Tibial artery (tissue), 4 donors: ENCODE results near the gene POLR3A.
A peak's percentile ranks its signal among the peaks of the same experiment; 100 is the strongest.

Source experiments
- DNase-seq, 2 donors: peaks; one replicate each; pipeline ENCODE4 v3.0.0-alpha.2; 2019
- H3K27ac ChIP-seq, 2 donors: fragments of 200-600 bp; sonication (generic) in 1 of 2; 1 replicate in 1 of 2; 2 replicates in 1 of 2; pipeline ENCODE4 v1.5.1; 2018 to 2019; ENCODE audit warnings: mild to moderate bottlenecking in 1 of 2
- H3K27me3 ChIP-seq, 2 donors: fragments of 200-600 bp; sonication (generic) in 1 of 2; one replicate each; pipeline versions ENCODE4 v1.5.1 to v1.6.0; 2016 to 2019
- H3K36me3 ChIP-seq, 3 donors: fragments of 200-600 bp; sonication (generic) in 2 of 3; one replicate each; pipeline ENCODE4 v1.5.1; 2016 to 2019; ENCODE audit warnings: mild to moderate bottlenecking in 2 of 3
- H3K4me1 ChIP-seq, 4 donors: fragments of 200-600 bp; sonication (generic) in 2 of 4; 1 replicate in 3 of 4; 2 replicates in 1 of 4; pipeline ENCODE4 v1.5.1; 2016 to 2019
- H3K4me3 ChIP-seq, 2 donors: fragments of 200-600 bp; sonication (generic) in 1 of 2; 1 replicate in 1 of 2; 2 replicates in 1 of 2; pipeline ENCODE4 v1.5.1; 2018 to 2019; ENCODE audit warnings: mild to moderate bottlenecking in 2 of 2
- H3K9me3 ChIP-seq, 3 donors: fragments of 200-600 bp; sonication (generic) in 1 of 3; one replicate each; pipeline ENCODE4 v1.5.1; 2016 to 2019
- intact Hi-C: fragments of 100-400 bp; cut with DNase I; formaldehyde crosslinking; loops from one replicate; pipeline ENCODE4 v1.15.0; 2023; ENCODE audit warnings: low total_unique reads
- TF ChIP-seq, protein P1 (sequence below), 2 experiments: fragments of 200-600 bp in 1 of 2; fragments of 450-650 bp in 1 of 2; IDR thresholded peaks; one replicate each; pipeline ENCODE4 v1.5.1; 2017 to 2019; ENCODE audit warnings: antibody characterized with exemption in 2 of 2, mild to moderate bottlenecking in 1 of 2, moderate library complexity in 1 of 2

Gene POLR3A

DNA sequence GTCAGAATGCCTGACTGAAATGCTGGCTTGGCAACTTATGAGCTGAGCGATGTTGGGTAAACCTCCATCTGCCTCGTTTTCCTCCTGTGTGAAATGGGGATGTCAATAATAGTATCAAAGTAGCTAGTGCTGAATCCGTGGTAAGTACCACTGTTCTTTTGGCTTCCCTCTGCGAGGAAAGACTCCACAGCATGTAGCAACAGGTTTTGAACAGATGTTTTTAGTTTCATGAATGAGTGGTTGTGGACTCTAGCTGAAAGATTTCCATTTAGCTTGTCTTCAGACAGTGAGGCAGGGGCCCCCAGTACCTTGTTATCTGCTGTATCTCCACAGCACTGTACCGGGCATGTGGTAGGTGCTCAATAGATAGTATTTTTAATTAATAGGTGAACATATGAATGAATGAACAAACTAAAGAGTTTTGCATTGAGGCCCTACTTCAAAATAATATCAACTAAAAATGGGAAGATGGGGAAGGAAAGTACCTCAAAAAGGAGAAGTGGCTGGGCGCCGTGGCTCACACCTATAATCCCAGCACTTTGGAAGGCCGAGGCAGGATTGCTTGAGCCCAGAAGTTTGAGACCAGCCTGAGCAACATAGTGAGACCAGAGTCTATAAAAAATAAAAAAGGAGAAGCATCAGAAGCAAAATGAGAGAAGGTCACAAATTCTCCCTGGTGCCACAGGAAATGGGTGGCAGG, 97.1 kb downstream of the POLR3A start:
- Histone ChIP-seq H3K4me3 (no peak overlapping the region), H3K4me1 (peaks cover 0 to 8% (median 5%) of the 10 kb centered on the region in 4 donors), H3K36me3 (no peaks in the 10 kb centered on the region), H3K27ac (no peak overlapping the region), H3K9me3 (no peaks in the 10 kb centered on the region), H3K27me3 (no peaks in the 10 kb centered on the region)
- TF ChIP-seq, protein P1, sequence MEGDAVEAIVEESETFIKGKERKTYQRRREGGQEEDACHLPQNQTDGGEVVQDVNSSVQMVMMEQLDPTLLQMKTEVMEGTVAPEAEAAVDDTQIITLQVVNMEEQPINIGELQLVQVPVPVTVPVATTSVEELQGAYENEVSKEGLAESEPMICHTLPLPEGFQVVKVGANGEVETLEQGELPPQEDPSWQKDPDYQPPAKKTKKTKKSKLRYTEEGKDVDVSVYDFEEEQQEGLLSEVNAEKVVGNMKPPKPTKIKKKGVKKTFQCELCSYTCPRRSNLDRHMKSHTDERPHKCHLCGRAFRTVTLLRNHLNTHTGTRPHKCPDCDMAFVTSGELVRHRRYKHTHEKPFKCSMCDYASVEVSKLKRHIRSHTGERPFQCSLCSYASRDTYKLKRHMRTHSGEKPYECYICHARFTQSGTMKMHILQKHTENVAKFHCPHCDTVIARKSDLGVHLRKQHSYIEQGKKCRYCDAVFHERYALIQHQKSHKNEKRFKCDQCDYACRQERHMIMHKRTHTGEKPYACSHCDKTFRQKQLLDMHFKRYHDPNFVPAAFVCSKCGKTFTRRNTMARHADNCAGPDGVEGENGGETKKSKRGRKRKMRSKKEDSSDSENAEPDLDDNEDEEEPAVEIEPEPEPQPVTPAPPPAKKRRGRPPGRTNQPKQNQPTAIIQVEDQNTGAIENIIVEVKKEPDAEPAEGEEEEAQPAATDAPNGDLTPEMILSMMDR (IDR thresholded peaks at IDR 0.05) = no peak
- DNase-seq = no peak
- intact Hi-C loops = no loop called here

DNA sequence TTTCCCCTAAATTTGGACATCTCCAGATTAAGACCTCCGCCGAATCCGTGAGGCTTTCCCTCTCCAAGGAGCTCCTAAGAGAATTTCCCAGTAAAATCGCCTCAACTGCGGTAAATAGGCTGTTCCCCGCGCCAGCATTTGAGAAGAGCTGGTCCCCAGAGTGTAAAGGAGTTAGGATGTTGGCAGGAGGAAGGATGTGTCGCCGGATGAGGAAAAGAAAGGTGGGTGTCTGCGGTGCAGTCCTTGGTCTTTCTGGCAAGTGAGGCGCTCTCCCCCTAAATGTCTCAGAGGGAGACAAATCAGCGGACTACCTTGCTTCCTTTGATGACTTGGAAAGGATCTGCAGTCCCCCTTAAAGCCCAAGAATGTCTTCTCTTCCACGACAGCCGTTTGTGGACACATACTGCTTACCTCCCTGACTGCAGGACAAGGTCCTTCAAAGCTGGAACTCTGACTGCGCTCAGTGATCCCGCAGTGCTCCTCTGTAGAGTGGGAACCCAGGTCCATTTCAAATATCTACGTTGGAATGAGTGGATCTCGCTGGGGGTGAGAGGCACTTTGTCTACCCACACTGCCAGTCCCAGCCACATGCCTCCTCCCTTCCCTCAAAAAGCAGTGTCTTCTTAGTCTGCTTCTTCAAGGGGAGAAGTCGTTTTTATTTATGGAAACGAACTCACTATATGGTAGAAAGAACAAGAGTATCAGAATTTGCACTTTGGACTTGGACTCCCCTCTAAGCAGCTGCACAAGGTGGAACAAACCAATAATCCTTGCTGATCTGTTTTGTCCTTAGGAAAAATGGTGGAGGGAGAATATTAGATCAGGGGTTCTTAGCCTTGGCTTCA, 101.7 kb downstream of the POLR3A start:
- Histone ChIP-seq H3K27ac (peak overlapping the region; percentile 78 to 87), H3K36me3 (peaks cover 0 to 3% (median 0%) of the 10 kb centered on the region in 3 donors), H3K9me3 (no peaks in the 10 kb centered on the region), H3K4me1 (peaks cover 0 to 42% (median 23%) of the 10 kb centered on the region in 4 donors), H3K4me3 (peak overlapping the region; percentile 67 to 73), H3K27me3 (no peaks in the 10 kb centered on the region)
- TF ChIP-seq, protein P1 (IDR thresholded peaks at IDR 0.05) = no peak
- no peak for DNase-seq
- intact Hi-C loops = loop anchor here (2.0 to 10.0 kb wide), 2 partner anchors 43 to 83 kb away; no protein-coding TSS in a partner anchor

DNA sequence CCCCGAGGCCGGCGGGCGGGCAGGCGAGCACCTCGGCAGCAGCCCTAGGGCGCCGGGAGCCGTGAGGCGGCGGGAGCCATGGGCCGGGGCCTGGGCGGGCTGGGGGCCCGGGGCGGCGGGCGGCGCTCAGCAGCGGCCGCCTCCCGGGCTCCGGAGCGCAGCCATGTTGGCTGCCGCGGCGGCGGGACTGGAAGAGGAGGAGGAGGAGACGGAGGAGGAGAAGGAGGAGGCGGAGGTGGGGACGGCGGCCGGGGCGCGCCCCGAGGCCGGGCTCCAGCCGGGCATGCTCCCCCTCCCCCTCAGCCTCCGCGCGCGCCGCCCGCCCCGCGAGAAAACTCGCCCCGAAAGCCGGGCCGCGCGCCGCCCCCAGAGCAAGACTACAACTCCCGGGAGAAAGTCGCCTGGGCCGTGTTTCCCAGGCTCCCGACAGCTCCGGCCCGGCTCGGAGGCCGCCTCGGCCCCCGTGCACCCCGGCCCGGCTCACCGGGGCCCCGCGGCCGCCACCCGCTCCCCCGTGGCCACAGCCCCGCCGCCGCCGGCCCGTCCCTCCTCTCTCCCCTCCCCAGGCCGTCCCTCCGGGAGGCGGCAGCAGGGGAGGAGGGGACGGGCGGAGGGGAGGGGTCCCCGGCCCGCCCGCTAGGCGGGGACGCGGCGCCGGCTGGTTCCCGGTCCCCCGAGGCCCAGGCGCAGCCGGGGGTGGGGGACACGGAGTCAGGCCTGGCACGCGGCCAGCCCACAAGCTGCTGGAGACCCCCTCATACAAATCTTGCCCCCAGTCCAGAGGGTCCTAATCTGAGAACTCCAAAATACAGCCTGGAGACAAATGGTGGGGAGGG, 102.5 kb downstream of the POLR3A start, which contains the start of gene DLG5:
DLG5 (minus strand) TSS at position 190 of the 836 bp plus-strand sequence. CDS start 235 bp downstream, outside the sequence.
- TF ChIP-seq, protein P1 (IDR thresholded peaks at IDR 0.05) = peak in 1 of 2 experiments; percentile 5
- DNase-seq = peak; percentile 68 to 84
- no peaks in the 10 kb centered on the region for H3K27me3 ChIP-seq
- no peaks in the 10 kb centered on the region for H3K9me3 ChIP-seq
- H3K4me3 ChIP-seq = peak within 1 kb of the TSS; percentile 67 to 73
- intact Hi-C loops = loop anchor here (2.0 to 10.0 kb wide), 2 partner anchors 44 to 82 kb away; no protein-coding TSS in a partner anchor
- peak within 1 kb of the TSS; percentile 78 to 87 for H3K27ac ChIP-seq
- peaks cover 0 to 7% (median 0%) of the 10 kb centered on the region in 3 donors for H3K36me3 ChIP-seq
- H3K4me1 ChIP-seq = peaks cover 0 to 50% (median 23%) of the 10 kb centered on the region in 4 donors

DNA sequence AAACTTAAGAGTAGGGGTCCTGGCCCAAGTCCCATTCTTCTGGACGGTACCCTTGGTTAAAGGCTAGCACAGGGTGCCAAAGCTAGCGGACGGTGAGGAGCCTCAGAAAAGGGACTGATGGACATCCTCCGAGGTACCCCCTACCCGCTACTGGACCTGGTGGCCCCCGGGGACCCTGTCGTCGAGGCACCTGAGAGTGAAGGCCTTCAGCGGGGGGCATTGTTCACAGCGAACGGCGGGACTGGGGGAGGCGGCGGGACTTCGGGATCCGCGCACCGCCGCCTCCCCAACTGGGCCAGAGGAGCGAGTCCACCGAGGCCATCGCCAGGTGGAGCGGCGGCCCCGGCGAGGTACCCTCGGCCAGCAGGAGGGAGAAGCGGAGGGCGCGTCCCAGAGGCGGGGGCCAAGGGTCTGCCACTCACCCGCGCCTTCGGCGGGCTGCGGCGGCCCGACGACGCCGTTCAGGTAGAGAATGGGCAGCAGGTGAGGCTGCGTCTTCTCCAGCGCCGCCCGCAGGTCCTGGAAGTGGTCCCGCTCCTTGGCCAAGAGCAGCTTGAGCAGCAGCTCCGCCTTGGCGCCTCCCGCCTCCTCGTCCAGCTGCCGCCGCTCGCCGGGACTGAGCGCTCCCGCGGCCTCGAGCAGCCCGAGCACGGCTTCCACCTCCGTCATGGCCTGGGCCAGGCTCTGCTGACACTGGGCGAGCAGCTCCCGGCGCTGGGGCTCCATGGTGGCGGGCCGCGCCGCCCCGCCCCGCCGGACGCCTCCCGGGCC, 103.3 kb downstream of the POLR3A start:
- intact Hi-C loops = loop anchor here (2.0 to 10.0 kb wide), 2 partner anchors 45 to 81 kb away; no protein-coding TSS in a partner anchor
- TF ChIP-seq, protein P1 (IDR thresholded peaks at IDR 0.05) = no peak
- no peaks in the 10 kb centered on the region for H3K27me3 ChIP-seq
- H3K36me3 ChIP-seq = peaks cover 0 to 10% (median 0%) of the 10 kb centered on the region in 3 donors
- H3K9me3 ChIP-seq = no peaks in the 10 kb centered on the region
- peak overlapping the region; percentile 67 to 73 for H3K4me3 ChIP-seq
- H3K4me1 ChIP-seq = peaks cover 0 to 55% (median 24%) of the 10 kb centered on the region in 4 donors
- H3K27ac ChIP-seq = peak overlapping the region; percentile 78 to 87
- peak; percentile 41 to 74 for DNase-seq
